ENCODE data around the gene OSBPL6. TPM values are rescaled to one million over a fixed set of nuclear protein-coding genes. Genes with fewer than 3 reads are reported as not detected.
A peak's percentile ranks its signal among the peaks of the same experiment; 100 is the strongest.

The OSBPL6 gene
- total and polyA plus RNA-seq, 9 of the 15 experiments (the other 6 are each of a cell fraction or from before 2014, with no cell fraction given), result 3.4 to 12.7 (median 9.3) TPM

GRCh38 chr2:178428396-178428806, 234.1 kb downstream of the OSBPL6 start (continued):
- no peak for TF ChIP-seq YY1 (IDR thresholded peaks at IDR 0.05; ENCODE audit: borderline replicate concordance in 1 of 3, control insufficient read depth in 1 of 3, extremely low read depth in 1 of 3, insufficient read depth in 3 of 3, insufficient read length in 1 of 3, insufficient replicate concordance in 2 of 3, low read depth in 1 of 3, low read length in 2 of 3)
- TF ChIP-seq DDX20 (tag; IDR thresholded peaks at IDR 0.05; ENCODE audit: low read depth), result no peak
- no peak for TF ChIP-seq U2AF2 (optimal IDR thresholded peaks at IDR 0.05; ENCODE audit: low read depth, low read length)
- no peak for TF ChIP-seq ZNF764 (CRISPR knock-in tag; IDR thresholded peaks at IDR 0.05; ENCODE audit: low read depth)
- TF ChIP-seq ZBTB33 (CRISPR knock-in tag; IDR thresholded peaks at IDR 0.05), result no peak
- TF ChIP-seq, protein P1, sequence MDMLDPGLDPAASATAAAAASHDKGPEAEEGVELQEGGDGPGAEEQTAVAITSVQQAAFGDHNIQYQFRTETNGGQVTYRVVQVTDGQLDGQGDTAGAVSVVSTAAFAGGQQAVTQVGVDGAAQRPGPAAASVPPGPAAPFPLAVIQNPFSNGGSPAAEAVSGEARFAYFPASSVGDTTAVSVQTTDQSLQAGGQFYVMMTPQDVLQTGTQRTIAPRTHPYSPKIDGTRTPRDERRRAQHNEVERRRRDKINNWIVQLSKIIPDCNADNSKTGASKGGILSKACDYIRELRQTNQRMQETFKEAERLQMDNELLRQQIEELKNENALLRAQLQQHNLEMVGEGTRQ (CRISPR knock-in tag; IDR thresholded peaks at IDR 0.05), result no peak
- no peak for TF ChIP-seq CXXC5 (CRISPR knock-in tag; IDR thresholded peaks at IDR 0.05)
- TF ChIP-seq HDAC2 (IDR thresholded peaks at IDR 0.05), result peak; percentile 31; the same call in 1 of the 2 replicates
- TF ChIP-seq SRSF1 (IDR thresholded peaks at IDR 0.05; ENCODE audit: low read depth, low read length), result no peak
- TF ChIP-seq HMBOX1 (IDR thresholded peaks at IDR 0.05), result peak; percentile 61; the same call in 1 of the 2 replicates
- no peak for TF ChIP-seq POLR2H (tag; IDR thresholded peaks at IDR 0.05; ENCODE audit: low read depth)
- no peak for TF ChIP-seq TAF1 (IDR thresholded peaks at IDR 0.05; ENCODE audit: control insufficient read depth, extremely low read depth, insufficient read depth, low read length, severe bottlenecking)
- TF ChIP-seq, protein P2, sequence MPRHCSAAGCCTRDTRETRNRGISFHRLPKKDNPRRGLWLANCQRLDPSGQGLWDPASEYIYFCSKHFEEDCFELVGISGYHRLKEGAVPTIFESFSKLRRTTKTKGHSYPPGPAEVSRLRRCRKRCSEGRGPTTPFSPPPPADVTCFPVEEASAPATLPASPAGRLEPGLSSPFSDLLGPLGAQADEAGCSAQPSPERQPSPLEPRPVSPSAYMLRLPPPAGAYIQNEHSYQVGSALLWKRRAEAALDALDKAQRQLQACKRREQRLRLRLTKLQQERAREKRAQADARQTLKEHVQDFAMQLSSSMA (CRISPR knock-in tag; IDR thresholded peaks at IDR 0.05), result no peak
- no peak for TF ChIP-seq ZNF146 (CRISPR knock-in tag; IDR thresholded peaks at IDR 0.05; ENCODE audit: unreplicated experiment)
- no peak for TF ChIP-seq HSF4 (CRISPR knock-in tag; IDR thresholded peaks at IDR 0.05; ENCODE audit: borderline replicate concordance)
- no peak for TF ChIP-seq SETDB1 (IDR thresholded peaks at IDR 0.05; ENCODE audit: low read length)
